GM23248 (cell line): Measurements from ENCODE around the gene ABLIM1. TPM values are rescaled to one million over a fixed set of nuclear protein-coding genes. Genes with fewer than 3 reads are reported as not detected.

Source experiments
- DNase-seq: peaks from one replicate; pipeline ENCODE4 v3.0.0-alpha.2; 2015
- H2AFZ ChIP-seq: fragments of 200-600 bp; sonication (generic); 2 replicates; pipeline ENCODE4 v1.6.1; 2016; ENCODE audit warnings: antibody characterized with exemption
- H3F3A ChIP-seq: fragments of 200-600 bp; sonication (generic); 2 replicates; pipeline ENCODE4 v1.6.1; 2016; ENCODE audit warnings: mild to moderate bottlenecking, antibody characterized with exemption, mixed run types; ENCODE audit not compliant: insufficient read depth
- H3K27ac ChIP-seq: fragments of 200-600 bp; sonication (generic); 2 replicates; pipeline ENCODE4 v1.5.1; 2016; ENCODE audit warnings: mild to moderate bottlenecking
- H3K27me3 ChIP-seq: fragments of 200-600 bp; sonication (generic); replicated peaks from 2 replicates; pipeline ENCODE4 v1.6.1; 2016; ENCODE audit warnings: mild to moderate bottlenecking; ENCODE audit not compliant: insufficient read depth
- H3K36me3 ChIP-seq: fragments of 200-600 bp; sonication (generic); 2 replicates; pipeline ENCODE4 v1.6.1; 2016; ENCODE audit warnings: low read depth, mild to moderate bottlenecking
- H3K4me1 ChIP-seq: fragments of 200-600 bp; sonication (generic); 2 replicates; pipeline ENCODE4 v1.6.1; 2016; ENCODE audit warnings: mild to moderate bottlenecking; ENCODE audit not compliant: insufficient read depth
- H3K4me2 ChIP-seq: fragments of 200-600 bp; sonication (generic); one replicate; pipeline ENCODE4 v1.6.1; 2016; ENCODE audit warnings: mild to moderate bottlenecking; ENCODE audit not compliant: unreplicated experiment
- H3K4me3 ChIP-seq: fragments of 200-600 bp; sonication (generic); 2 replicates; pipeline ENCODE4 v1.5.1; 2016; ENCODE audit warnings: mild to moderate bottlenecking
- H3K79me2 ChIP-seq: fragments of 200-600 bp; sonication (generic); 2 replicates; pipeline ENCODE4 v1.6.1; 2016; ENCODE audit warnings: mild to moderate bottlenecking; ENCODE audit not compliant: insufficient read depth
- H3K9ac ChIP-seq: fragments of 200-600 bp; sonication (generic); 2 replicates; pipeline ENCODE4 v1.6.1; 2016; ENCODE audit warnings: mild to moderate bottlenecking
- H3K9me2 ChIP-seq: fragments of 200-600 bp; sonication (generic); 2 replicates; pipeline ENCODE4 v1.6.1; 2016; ENCODE audit warnings: mixed run types, mild to moderate bottlenecking, moderate library complexity; ENCODE audit not compliant: insufficient read depth
- H3K9me3 ChIP-seq: fragments of 200-600 bp; sonication (generic); one replicate; pipeline ENCODE4 v1.6.1; 2017; ENCODE audit warnings: low read depth
- H4K20me1 ChIP-seq: fragments of 200-600 bp; sonication (generic); 2 replicates; pipeline ENCODE4 v1.6.0; 2016; ENCODE audit not compliant: insufficient read depth
- EZH2 ChIP-seq: fragments of 200-600 bp; sonication (generic); IDR thresholded peaks from 2 replicates; pipeline ENCODE4 v1.6.1; 2018; ENCODE audit warnings: antibody characterized with exemption, mild to moderate bottlenecking; ENCODE audit not compliant: insufficient read depth, poor library complexity, severe bottlenecking
- EZH2phosphoT487 ChIP-seq: fragments of 200-600 bp; sonication (generic); IDR thresholded peaks from 2 replicates; pipeline ENCODE4 v1.6.1; 2018; ENCODE audit warnings: antibody characterized with exemption, moderate library complexity, mild to moderate bottlenecking, low read depth; ENCODE audit not compliant: insufficient read depth
- WGBS, 2 experiments: methylation state at CpG; one replicate each; pipeline ENCODE4 v1.1.6; 2015 to 2017; ENCODE audit warnings: low lambda C conversion rate in 2 of 2, low coverage in 1 of 2; ENCODE audit errors: missing lambda C conversion rate in 2 of 2; 5-methylcytosine and 5-hydroxymethylcytosine counted together
- in situ Hi-C: fragments of 300-500 bp; cut with MboI; formaldehyde crosslinking; loops from 2 replicates; pipeline ENCODE4 v1.15.0; 2020
- polyA plus RNA-seq: library from polyadenylated mRNA; unstranded; fragments of >200 nt; fragmentation: Nextera tagmentation; extraction: Ambion mirVana; gene quantifications from 2 replicates; pipeline ENCODE4 v1.2.1, GENCODE V29; 2016
- total RNA-seq: library from RNA; depleted of rRNA; stranded (reverse); fragments of >200 nt; shearing (Covaris generic); gene quantifications from 2 replicates; pipeline ENCODE4 v1.2.3, GENCODE V29; 2014

The ABLIM1 gene
- total and polyA plus RNA-seq, 2 experiments from 2014 or later = 0.54 to 0.78 TPM

- H3F3A ChIP-seq = no peaks in the 10 kb centered on the region
- no peak overlapping the region for H3K4me2 ChIP-seq
- H4K20me1 ChIP-seq = no peaks in the 10 kb centered on the region
- DNase-seq = no peak
- H3K4me3 ChIP-seq = no peak overlapping the region
- H3K27me3 ChIP-seq = peaks cover 32% of the 10 kb centered on the region
- H3K9me2 ChIP-seq = no peaks in the 10 kb centered on the region
- no peak overlapping the region for H3K27ac ChIP-seq
- H3K4me1 ChIP-seq = no peaks in the 10 kb centered on the region
- in situ Hi-C loops = no loop called here
- no peaks in the 10 kb centered on the region for H3K79me2 ChIP-seq
- no peak overlapping the region for H3K9ac ChIP-seq
- H2AFZ ChIP-seq = no peak overlapping the region
- WGBS, 2 experiments = 21 to 22% methylated on average over 8 of the region's 8 CpGs
- H3K9me3 ChIP-seq = no peaks in the 10 kb centered on the region
- no peak for TF ChIP-seq EZH2
- no peak for TF ChIP-seq EZH2phosphoT487
- H3K36me3 ChIP-seq = no peaks in the 10 kb centered on the region
Measured at GRCh38 chr10:114663626-114664025, 5.6 kb upstream of the ABLIM1 start.

- Histone ChIP-seq H3F3A (no peaks in the 10 kb centered on the region), H3K9ac (no peak overlapping the region), H3K9me2 (no peaks in the 10 kb centered on the region), H3K36me3 (no peaks in the 10 kb centered on the region), H4K20me1 (no peaks in the 10 kb centered on the region), H3K9me3 (no peaks in the 10 kb centered on the region), H3K4me3 (no peak overlapping the region), H3K4me2 (no peak overlapping the region), H3K4me1 (no peaks in the 10 kb centered on the region), H3K27ac (no peak overlapping the region), H3K79me2 (no peaks in the 10 kb centered on the region), H2AFZ (no peak overlapping the region), H3K27me3 (peaks cover 32% of the 10 kb centered on the region)
- WGBS, 2 experiments = 52 to 53% methylated on average over 5 of the region's 5 CpGs
- TF ChIP-seq EZH2phosphoT487 (no peak), EZH2 (no peak)
- no peak for DNase-seq
- in situ Hi-C loops = no loop called here
Measured at GRCh38 chr10:114662646-114663217, 4.7 kb upstream of the ABLIM1 start.

GRCh38 chr10:114661212-114661880, 3.3 kb upstream of the ABLIM1 start:
- WGBS, 2 experiments = 63 to 66% methylated on average over 3 of the region's 3 CpGs
- H3K4me1 ChIP-seq = no peaks in the 10 kb centered on the region
- H3K79me2 ChIP-seq = no peaks in the 10 kb centered on the region
- in situ Hi-C loops = no loop called here
- no peak for TF ChIP-seq EZH2phosphoT487
- no peak for TF ChIP-seq EZH2
- no peak for DNase-seq
- no peak overlapping the region for H3K4me3 ChIP-seq
- H2AFZ ChIP-seq = no peak overlapping the region
- H3K9ac ChIP-seq = no peak overlapping the region
- no peak overlapping the region for H3K27ac ChIP-seq
- H4K20me1 ChIP-seq = no peaks in the 10 kb centered on the region
- H3K9me2 ChIP-seq = no peaks in the 10 kb centered on the region
- H3K27me3 ChIP-seq = peaks cover 37% of the 10 kb centered on the region
- H3K36me3 ChIP-seq = no peaks in the 10 kb centered on the region
- H3K9me3 ChIP-seq = no peaks in the 10 kb centered on the region
- H3F3A ChIP-seq = no peaks in the 10 kb centered on the region
- H3K4me2 ChIP-seq = no peak overlapping the region

- in situ Hi-C loops = no loop called here
- Histone ChIP-seq H3K4me3 (no peak overlapping the region), H4K20me1 (no peaks in the 10 kb centered on the region), H3K79me2 (no peaks in the 10 kb centered on the region), H2AFZ (no peak overlapping the region), H3K4me2 (no peak overlapping the region), H3K9me2 (no peaks in the 10 kb centered on the region), H3K27me3 (peaks cover 18% of the 10 kb centered on the region; the same call in 1 of the 2 replicates), H3F3A (no peaks in the 10 kb centered on the region), H3K4me1 (no peaks in the 10 kb centered on the region), H3K9ac (no peak overlapping the region), H3K36me3 (no peaks in the 10 kb centered on the region), H3K27ac (no peak overlapping the region), H3K9me3 (no peaks in the 10 kb centered on the region)
- 86 to 92% methylated on average over 7 of the region's 7 CpGs for WGBS, 2 experiments
- DNase-seq = no peak
- TF ChIP-seq EZH2phosphoT487 = no peak
- TF ChIP-seq EZH2 = no peak
Measured at GRCh38 chr10:114655671-114656070, 2.4 kb downstream of the ABLIM1 start.
